ENCODE measurements around the gene CCDC30. TPM values are rescaled to one million over a fixed set of nuclear protein-coding genes. Genes with fewer than 3 reads are reported as not detected.
A peak's percentile ranks its signal among the peaks of the same experiment; 100 is the strongest.

CCDC30 gene
- polyA plus RNA-seq, 3 donors: 0.95 to 1.5 (median 1.2) TPM

DNA sequence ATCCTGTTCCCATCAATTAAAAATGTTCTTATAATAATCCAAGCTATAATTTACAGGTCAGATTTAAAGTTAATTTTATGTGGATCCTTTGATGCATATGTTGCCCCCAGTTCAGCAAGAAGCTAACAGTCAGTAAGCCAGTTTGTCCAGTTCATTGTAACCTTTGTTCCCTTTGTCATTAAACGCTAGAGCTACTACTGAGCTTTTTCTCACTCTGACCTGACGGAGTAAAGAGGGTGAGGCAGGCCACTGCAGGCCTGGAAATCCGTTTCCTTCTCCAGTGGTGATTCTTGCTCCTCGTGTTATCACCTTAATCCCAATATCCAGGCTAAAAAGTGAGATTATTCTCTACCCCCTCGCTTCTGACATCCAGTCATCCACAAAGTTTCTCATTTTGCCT lies 229.4 kb downstream of the CCDC30 start:
- intact Hi-C loops (cut with micrococcal nuclease): no loop called here

GRCh38 chr1:42692911-42693310 lies 229.8 kb downstream of the CCDC30 start:
- H3K4me2 ChIP-seq (replicated peaks; ENCODE audit: extremely low read depth, low read length, poor library complexity, severe bottlenecking): no peak overlapping the region
- no CpG with 5 or more reads among the region's 2 CpGs for WGBS (ENCODE audit: insufficient coverage)
- peaks cover 95% of the 10 kb centered on the region for H3K79me2 ChIP-seq (ENCODE audit: insufficient read depth, low read length)
- TF ChIP-seq, protein P1, sequence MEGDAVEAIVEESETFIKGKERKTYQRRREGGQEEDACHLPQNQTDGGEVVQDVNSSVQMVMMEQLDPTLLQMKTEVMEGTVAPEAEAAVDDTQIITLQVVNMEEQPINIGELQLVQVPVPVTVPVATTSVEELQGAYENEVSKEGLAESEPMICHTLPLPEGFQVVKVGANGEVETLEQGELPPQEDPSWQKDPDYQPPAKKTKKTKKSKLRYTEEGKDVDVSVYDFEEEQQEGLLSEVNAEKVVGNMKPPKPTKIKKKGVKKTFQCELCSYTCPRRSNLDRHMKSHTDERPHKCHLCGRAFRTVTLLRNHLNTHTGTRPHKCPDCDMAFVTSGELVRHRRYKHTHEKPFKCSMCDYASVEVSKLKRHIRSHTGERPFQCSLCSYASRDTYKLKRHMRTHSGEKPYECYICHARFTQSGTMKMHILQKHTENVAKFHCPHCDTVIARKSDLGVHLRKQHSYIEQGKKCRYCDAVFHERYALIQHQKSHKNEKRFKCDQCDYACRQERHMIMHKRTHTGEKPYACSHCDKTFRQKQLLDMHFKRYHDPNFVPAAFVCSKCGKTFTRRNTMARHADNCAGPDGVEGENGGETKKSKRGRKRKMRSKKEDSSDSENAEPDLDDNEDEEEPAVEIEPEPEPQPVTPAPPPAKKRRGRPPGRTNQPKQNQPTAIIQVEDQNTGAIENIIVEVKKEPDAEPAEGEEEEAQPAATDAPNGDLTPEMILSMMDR (IDR thresholded peaks at IDR 0.05): no peak
- Mint-ChIP-seq H3K9me3 (no peaks in the 10 kb centered on the region), H3K27me3 (ENCODE audit: low read depth in 3 of 3) (no peaks in the 10 kb centered on the region), H3K36me3 (peaks cover 62 to 76% of the 10 kb centered on the region in 2 donors), H3K27ac (peak overlapping the region in 1 of 7 donors; percentile 43), H3K4me1 (peaks cover 24% of the 10 kb centered on the region), H3K4me3 (no peak overlapping the region)
- H3K36me3 ChIP-seq (replicated peaks in 1 of 2; ENCODE audit: control insufficient read depth in 1 of 2, insufficient read depth in 2 of 2, low read length in 2 of 2): peaks cover 63 to 74% of the 10 kb centered on the region in 2 donors
- H3K4me1 ChIP-seq (ENCODE audit: control insufficient read depth in 1 of 2, insufficient read depth in 2 of 2, low read length in 2 of 2): no peaks in the 10 kb centered on the region
- peaks cover 100% of the 10 kb centered on the region for H4K20me1 ChIP-seq (ENCODE audit: insufficient read depth, low read length)
- no peak for DNase-seq
- H3K27me3 ChIP-seq (ENCODE audit: control insufficient read depth in 2 of 2, insufficient read depth in 2 of 2, low read length in 2 of 2): no peaks in the 10 kb centered on the region
- H3K4me3 ChIP-seq (replicated peaks in 1 of 3; ENCODE audit: low read depth in 2 of 3, low read length in 3 of 3): no peak overlapping the region
- H3K9ac ChIP-seq (ENCODE audit: insufficient read depth, low read length, poor library complexity, severe bottlenecking): no peak overlapping the region
- H3K27ac ChIP-seq (ENCODE audit: low read depth in 1 of 2, low read length in 2 of 2): peak overlapping the region in 1 of 2 donors; percentile 12
- H3K9me3 ChIP-seq (replicated peaks in 1 of 2; ENCODE audit: control insufficient read depth in 1 of 2, insufficient read depth in 1 of 2, low read length in 2 of 2): no peaks in the 10 kb centered on the region
- intact Hi-C loops (cut with micrococcal nuclease): no loop called here
- H2AFZ ChIP-seq (ENCODE audit: insufficient read depth, low read depth, low read length, poor library complexity, severe bottlenecking): no peak overlapping the region

More for the DNA sequence above, 229.4 kb downstream of the CCDC30 start:
- Histone ChIP-seq H3K4me2 (replicated peaks; ENCODE audit: extremely low read depth, low read length, poor library complexity, severe bottlenecking) (no peak overlapping the region), H3K79me2 (ENCODE audit: insufficient read depth, low read length) (peaks cover 95% of the 10 kb centered on the region), H3K9ac (ENCODE audit: insufficient read depth, low read length, poor library complexity, severe bottlenecking) (no peak overlapping the region), H4K20me1 (ENCODE audit: insufficient read depth, low read length) (peaks cover 100% of the 10 kb centered on the region), H3K4me3 (replicated peaks in 1 of 3; ENCODE audit: low read depth in 2 of 3, low read length in 3 of 3) (no peak overlapping the region), H3K9me3 (replicated peaks in 1 of 2; ENCODE audit: control insufficient read depth in 1 of 2, insufficient read depth in 1 of 2, low read length in 2 of 2) (no peaks in the 10 kb centered on the region), H3K36me3 (replicated peaks in 1 of 2; ENCODE audit: control insufficient read depth in 1 of 2, insufficient read depth in 2 of 2, low read length in 2 of 2) (peaks cover 58 to 74% of the 10 kb centered on the region in 2 donors), H2AFZ (ENCODE audit: insufficient read depth, low read depth, low read length, poor library complexity, severe bottlenecking) (no peak overlapping the region), H3K4me1 (ENCODE audit: control insufficient read depth in 1 of 2, insufficient read depth in 2 of 2, low read length in 2 of 2) (no peaks in the 10 kb centered on the region), H3K27ac (ENCODE audit: low read depth in 1 of 2, low read length in 2 of 2) (peak overlapping the region in 1 of 2 donors; percentile 12), H3K27me3 (ENCODE audit: control insufficient read depth in 2 of 2, insufficient read depth in 2 of 2, low read length in 2 of 2) (no peaks in the 10 kb centered on the region)
- peak overlapping the region in 3 of 7 donors; percentile 19 to 43 (median 21) for H3K27ac Mint-ChIP-seq
- no peak overlapping the region for H3K4me3 Mint-ChIP-seq
- no peaks in the 10 kb centered on the region for H3K27me3 Mint-ChIP-seq (ENCODE audit: low read depth in 3 of 3)
- H3K9me3 Mint-ChIP-seq: no peaks in the 10 kb centered on the region
- no peak for DNase-seq
- TF ChIP-seq, protein P1 (IDR thresholded peaks at IDR 0.05): no peak
- WGBS (ENCODE audit: insufficient coverage): 60% methylated on average over 4 of the region's 5 CpGs
- H3K36me3 Mint-ChIP-seq: peaks cover 62 to 76% of the 10 kb centered on the region in 2 donors
- H3K4me1 Mint-ChIP-seq: peaks cover 28% of the 10 kb centered on the region
